GM20000 (cell line): ENCODE results near the gene ZNF761.
A peak's percentile ranks its signal among the peaks of the same experiment; 100 is the strongest.
"Not testable (repeated sequence)": the region's sequence is repeated elsewhere in the genome, so short reads cannot be mapped to it uniquely, and the experiment has no call there.

Experiments
- DNase-seq: peaks from one replicate; pipeline ENCODE4 v3.0.0; 2012; ENCODE audit warnings: low spot score
- TF ChIP-seq, protein P1 (sequence below): IDR thresholded peaks from 2 replicates; pipeline ENCODE4 v1.5.1; 2012; ENCODE audit warnings: mild to moderate bottlenecking, control low read depth; ENCODE audit errors: extremely low read depth, missing control alignments

Gene ZNF761

DNA sequence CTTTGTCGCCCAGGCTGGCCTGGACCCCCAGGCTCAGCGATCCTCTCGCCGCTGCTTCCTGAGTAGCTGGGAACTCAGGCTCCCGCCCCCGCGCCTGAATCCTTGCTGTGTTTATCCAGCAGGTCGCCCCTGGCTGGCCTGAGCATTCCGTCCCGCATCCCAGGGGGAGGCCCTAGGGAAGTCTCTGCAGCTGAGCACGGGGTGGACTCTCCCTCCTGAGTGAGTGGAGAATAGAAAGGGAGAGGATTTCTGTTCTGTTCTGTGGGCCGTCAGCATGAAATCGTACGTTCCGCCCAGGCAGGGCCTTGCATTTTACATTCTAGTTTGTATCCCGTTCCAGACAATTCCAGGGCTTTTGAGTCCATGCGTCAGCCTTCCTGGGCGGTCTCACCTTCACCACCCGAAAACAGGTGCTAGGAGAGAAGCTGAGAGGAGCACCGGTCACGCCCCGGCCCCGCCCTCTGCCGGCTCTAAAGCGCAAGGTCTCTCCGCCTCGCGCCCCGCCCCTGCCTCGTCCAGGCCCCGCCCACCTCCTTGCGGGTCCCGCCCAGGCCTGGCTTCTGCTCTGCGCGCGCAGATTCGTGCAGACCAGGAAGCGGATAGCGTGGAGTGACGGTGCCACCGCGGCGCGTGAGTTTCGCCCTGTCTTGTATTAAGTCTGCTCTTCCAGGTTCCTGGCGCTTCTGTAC lies at the start of gene ZNF761:
TSS of gene ZNF761 (plus strand) at position 586 of the 689 bp plus-strand sequence. CDS start 15,285 bp downstream, outside the sequence.
- TF ChIP-seq, protein P1, sequence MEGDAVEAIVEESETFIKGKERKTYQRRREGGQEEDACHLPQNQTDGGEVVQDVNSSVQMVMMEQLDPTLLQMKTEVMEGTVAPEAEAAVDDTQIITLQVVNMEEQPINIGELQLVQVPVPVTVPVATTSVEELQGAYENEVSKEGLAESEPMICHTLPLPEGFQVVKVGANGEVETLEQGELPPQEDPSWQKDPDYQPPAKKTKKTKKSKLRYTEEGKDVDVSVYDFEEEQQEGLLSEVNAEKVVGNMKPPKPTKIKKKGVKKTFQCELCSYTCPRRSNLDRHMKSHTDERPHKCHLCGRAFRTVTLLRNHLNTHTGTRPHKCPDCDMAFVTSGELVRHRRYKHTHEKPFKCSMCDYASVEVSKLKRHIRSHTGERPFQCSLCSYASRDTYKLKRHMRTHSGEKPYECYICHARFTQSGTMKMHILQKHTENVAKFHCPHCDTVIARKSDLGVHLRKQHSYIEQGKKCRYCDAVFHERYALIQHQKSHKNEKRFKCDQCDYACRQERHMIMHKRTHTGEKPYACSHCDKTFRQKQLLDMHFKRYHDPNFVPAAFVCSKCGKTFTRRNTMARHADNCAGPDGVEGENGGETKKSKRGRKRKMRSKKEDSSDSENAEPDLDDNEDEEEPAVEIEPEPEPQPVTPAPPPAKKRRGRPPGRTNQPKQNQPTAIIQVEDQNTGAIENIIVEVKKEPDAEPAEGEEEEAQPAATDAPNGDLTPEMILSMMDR = no peak
- peak; percentile 89 for DNase-seq

DNA sequence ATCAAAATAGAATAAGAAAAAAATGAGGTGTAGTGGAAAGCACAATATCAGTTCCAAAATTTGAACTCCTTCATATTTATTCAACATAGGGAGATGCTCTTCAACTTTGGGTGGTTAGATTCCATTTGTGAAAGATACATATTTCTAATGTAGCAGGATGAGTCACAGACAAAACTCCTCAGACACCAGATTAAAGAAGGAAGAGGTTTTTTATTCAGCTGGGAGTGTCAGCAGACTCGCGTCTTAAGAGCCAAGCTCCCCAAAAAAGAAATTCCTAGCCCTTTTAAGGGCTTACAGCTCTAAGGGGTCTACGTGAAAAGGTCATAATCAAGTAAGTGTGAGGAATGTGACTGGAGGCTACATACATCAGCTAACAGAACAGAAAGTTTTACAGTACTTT lies 43.6 kb upstream of the ZNF761 start:
- TF ChIP-seq, protein P1 = no peak
- DNase-seq = no peak

DNA sequence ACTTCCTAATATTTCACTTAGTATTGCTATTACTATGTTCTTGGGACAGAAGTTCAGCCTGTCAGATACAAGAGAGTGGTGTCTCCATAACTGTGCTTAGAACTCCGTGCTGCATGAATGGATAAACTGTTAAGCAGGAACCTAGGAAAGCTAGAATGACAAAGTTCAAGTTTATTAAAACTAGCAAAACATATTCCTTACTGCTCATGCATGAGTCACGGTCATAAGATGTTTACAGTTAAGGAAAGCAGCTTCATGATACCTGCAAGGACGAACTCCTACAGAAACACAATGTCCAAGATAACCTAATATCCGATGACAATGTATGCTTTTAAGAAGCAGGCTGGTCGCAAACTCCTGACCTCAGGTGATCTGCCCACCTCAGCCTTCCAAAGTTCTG lies 42.9 kb upstream of the ZNF761 start:
- DNase-seq = no peak
- TF ChIP-seq, protein P1 = no peak

DNA sequence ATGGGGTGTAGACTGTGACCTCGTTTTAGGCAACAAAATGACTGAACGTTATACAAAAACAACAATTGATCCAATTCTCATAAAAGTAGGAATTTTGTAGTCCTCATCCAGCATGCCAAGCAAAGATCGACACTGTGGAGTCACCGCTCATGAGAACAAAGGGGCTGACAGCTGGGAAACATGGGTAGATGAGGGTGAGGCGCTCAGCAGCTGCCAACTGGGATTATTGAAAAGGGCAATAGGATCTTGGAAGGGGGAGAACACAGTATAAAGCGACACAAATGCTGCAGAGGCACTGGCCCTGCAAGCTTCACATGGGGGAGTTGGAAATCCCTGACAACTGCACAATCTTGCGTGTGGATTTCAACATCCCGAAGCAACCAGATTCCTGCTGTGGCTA lies 42.2 kb upstream of the ZNF761 start:
- TF ChIP-seq, protein P1 = no peak
- no peak for DNase-seq

DNA sequence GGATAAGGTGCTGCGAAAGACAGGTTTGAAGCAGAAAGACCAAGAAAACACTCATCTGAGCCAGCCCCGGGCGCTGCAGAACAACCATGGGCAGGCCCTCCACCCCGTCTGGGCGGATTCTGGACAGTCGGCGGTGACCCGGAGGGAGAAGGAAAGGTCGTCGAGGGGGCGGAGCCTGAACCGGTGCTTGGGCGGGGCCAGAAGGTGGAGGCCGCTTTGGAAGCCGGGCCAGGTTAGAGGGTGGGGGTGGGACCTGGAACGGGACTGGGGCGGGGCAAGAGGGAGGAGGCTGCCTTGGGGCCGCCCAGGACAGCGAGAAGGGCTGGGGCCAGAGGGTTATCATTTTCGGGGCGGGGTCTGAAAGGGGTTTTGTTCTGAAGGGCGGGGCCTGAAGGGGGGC lies 41.8 kb upstream of the ZNF761 start:
- TF ChIP-seq, protein P1 = no peak
- DNase-seq = no peak

DNA sequence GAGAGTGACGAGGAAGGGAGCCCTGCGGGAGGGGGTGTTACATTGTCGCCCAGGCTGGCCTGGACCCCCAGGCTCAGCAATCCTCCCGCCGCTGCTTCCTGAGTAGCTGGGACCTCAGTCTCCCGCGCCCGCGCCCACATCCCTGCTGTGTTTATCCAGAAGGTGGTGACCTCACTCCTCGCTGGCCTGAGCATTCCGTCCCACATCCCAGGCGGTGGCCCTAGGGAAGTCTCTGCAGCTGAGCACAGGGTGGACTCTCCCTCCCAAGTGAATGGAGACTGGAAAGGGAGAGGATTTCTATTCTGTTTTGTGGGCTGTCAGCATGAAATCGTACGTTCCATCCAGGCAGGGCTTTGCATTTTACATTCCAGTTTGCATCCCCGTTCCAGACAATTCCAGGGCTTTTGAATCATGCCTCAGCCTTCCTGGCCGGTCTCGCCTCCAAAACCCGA lies 37.2 kb upstream of the ZNF761 start:
- DNase-seq = no peak
- TF ChIP-seq, protein P1 = no peak

DNA sequence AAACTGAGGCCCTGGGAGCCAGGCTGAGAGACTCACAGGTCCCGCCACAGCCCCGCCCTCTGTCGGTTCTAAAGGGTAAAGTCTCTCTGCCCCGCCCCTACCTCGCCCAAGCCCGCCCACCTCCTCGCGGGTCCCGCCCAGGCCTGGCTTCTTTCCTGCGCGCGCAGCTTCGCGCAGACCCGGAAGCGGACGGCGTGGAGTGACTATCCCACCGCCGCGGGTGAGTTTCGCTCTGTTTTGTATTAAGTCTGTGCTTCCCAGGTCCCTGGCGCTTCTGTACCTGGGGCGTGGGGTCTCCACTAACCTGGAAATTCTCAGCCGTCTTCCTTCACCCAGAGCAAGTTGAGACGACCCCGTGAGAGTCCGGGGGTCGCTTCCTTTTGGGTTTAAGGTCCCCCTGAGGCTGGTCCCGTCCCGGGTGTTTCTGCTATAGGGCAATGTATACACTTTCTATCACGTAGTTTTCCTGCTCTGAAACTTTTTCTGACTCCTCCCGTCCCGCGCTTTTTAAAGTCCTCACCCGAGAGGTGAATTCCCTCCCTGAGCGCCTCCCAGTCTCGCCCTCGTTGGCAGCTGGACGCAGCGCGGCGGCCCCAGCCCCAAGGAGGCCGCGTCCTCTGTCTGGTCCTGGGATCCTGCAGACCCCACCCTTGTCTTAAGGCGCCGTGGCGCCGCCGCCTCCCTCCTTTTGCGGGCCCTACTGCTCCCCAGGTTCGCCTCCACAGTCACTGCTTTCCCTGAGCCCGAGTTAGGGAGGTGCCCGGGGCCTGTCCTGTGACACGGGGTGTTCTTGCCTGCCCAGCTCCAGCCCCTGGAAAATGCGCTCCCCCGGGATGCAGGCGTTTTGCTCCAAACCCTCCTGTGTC lies 36.6 kb upstream of the ZNF761 start, which contains the start of gene ZNF765:
TSS of gene ZNF765 (plus strand) at position 176 of the 866 bp plus-strand sequence. CDS start 2,867 bp downstream, outside the sequence.
- DNase-seq = peak; percentile 93
- TF ChIP-seq, protein P1 = no peak

DNA sequence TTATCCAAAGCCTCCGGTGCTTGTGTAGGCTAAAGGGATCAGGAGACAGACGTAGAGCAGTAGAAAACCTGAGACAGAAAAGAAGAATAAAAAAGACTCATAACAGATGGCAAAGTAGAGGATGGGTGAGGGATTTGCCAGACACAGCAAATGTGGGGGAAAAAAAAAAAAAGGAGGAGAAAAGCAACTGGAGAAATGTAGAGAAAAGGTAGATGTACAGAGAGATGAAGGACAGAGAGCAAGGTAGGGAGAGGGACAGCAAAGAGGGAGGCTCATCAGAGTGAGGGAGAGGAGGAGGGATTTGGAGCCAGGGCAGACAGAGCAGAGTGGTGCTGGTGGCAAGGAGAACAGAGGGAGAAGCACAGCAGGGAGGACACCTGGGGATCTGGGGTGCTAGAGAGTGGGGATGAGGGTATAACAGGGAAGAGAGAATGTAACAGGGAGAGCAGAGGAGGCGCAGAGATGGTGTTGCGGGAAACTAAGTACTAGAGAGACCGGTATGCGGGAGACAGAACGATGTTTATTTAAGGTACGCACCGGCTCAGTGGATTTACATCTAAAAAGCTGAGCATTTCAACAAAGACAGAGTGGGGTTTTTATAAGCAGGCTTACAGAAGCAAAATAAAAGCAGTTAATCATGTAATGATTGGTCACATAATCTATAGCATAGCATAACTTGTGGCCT lies 35.8 kb upstream of the ZNF761 start:
- DNase-seq = not testable (repeated sequence)
